ENCODE data around the gene MAST4.

The MAST4 gene

GRCh38 chr5:67176936-67177335, 580.7 kb downstream of the MAST4 start:
- DNase-seq: no peak

DNA sequence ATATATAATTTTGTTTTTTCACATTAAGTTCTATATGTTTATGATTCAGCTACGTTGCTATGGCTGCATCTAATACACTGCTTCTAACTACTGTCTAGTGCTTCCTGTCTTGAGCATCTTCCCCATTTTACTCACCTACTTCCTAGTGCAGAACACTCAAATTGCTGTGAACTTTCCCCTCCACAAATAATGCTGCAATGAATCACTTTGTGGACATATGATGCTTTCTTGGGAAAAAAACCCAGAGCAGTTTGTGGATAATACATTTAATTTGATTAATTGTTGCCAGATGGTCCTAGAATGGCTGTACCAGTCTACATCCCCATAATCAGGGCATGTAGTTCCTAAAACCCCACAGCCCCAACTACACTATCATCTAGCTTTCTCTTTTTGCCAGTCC, 581.9 kb downstream of the MAST4 start:
- peak; percentile 47 to 61 for DNase-seq

GRCh38 chr5:67178966-67179365, 582.8 kb downstream of the MAST4 start:
- no peak for DNase-seq

DNA sequence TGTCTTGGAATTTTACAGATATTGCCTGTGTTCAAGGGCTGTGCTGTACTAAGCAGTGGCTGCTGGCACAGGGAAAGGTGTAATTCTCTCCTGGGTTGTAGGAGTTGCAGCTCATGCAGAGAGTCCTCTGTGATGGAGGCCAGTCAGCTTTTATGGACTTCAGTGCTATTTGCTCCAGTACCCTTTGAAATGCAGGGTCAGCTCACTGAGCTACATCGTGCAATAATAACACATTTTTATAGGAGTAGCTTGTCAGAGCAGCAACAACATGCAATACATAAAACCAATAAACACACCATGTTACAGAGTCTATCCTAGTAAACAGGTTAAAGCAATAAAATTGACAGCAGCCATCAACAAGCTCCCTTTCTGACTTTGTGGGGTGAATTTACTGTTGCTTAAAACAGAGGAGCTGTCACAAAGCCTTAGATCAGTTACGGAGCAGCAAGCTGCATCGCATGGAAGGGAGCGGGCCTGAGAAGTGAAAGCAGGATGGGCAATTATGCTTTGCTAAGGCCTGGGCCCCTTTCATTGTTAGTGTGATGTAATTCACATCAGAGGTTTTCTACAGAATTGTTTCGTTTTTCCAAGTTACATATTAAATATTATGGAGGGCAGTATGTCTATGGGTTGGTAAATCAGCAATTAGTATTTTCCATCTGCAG, 583.6 kb downstream of the MAST4 start:
- DNase-seq: no peak

DNA sequence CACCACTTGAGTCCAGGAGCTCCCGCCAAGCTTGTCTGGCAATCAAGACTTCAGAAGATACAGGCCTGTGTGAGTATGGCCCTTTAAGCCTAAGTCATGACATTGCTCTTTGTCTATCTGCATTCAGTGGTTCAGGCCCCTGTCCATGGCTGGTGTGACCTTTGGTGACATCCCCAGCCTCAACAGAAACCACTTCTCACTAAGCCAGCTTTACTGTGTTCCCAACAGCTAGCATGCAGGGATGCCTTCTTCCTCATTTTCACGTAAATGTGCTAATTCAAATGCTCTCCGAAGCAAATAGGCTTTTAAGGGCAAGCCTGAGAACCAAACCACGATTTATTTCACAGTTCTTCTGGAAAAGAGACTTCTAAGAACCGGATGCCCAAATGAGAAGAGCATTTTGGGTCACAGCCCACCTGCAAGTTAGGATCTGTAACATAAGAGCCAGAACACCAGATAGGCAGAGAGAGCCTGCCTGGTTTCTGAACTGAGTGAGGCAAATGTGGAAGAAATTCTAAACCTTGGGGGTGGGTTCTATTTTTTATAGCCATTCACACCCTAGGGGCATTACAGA, 585.5 kb downstream of the MAST4 start:
- DNase-seq: peak; percentile 73 to 76

GRCh38 chr5:67182301-67182790, 586.2 kb downstream of the MAST4 start:
- DNase-seq: peak; percentile 30 to 52

GRCh38 chr5:67183859-67184258, 587.7 kb downstream of the MAST4 start:
- DNase-seq: no peak

- DNase-seq: peak; percentile 92 to 94
These were observed 591.0 kb downstream of the MAST4 start for GRCh38 chr5:67187006-67187715.

DNA sequence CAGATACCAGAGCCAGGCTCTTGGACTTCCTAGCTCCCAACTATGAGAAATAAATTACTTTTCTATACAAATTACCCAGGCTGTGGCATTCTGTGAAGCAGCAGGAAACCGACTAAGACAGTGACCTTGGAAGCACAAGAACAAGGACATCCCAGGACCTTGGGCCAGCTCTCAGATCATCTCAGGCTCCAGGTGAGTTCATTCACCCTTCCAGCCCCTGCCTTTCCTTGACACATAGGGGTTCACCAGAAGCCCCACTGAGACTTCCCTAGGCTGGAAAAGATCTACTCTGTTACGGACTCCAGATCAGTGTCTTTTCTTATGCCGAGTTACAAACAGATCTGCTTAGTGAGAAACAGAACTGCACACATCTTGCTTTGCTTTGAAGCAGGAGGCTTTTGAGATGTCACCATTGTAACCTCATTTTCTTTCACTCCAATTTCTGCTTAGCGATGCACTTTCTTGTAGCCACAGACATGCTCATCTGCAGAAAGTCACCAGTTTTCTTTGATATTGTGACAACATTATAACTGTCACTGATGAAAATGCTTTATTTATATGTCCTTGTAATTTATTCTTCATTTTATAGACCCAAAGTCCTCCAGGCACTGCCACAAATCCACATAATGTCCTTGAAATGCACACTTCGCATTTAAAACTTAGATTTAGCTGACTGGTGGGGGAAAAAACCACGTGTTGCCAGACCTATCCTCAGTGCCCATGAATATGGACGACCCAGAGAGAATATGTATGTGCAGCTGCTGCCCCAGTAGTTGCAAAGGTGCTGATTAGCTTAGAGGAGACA, 592.3 kb downstream of the MAST4 start:
- DNase-seq: no peak

DNA sequence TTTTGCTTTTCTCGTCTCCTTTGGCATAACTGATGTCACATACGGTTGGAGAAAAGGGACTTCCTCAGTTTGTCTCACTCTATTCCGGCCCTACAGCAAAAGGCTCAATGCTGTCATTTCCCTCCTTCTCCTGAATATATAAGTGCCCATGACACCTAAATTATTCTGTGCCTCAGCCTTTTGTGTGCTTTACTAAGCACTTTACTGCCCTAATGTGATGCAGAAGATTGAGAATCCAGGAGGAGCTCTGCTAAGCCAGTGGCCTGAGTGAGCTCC, 592.8 kb downstream of the MAST4 start:
- DNase-seq: no peak

GRCh38 chr5:67189931-67190330, 593.7 kb downstream of the MAST4 start:
- DNase-seq: no peak

GRCh38 chr5:67190410-67190809, 594.2 kb downstream of the MAST4 start:
- no peak for DNase-seq

- DNase-seq: no peak
These were observed 594.7 kb downstream of the MAST4 start for GRCh38 chr5:67190861-67191260.

GRCh38 chr5:67192719-67193438, 596.7 kb downstream of the MAST4 start:
- peak; percentile 53 to 62 for DNase-seq

GRCh38 chr5:67193439-67193807, 597.2 kb downstream of the MAST4 start:
- DNase-seq: no peak

DNA sequence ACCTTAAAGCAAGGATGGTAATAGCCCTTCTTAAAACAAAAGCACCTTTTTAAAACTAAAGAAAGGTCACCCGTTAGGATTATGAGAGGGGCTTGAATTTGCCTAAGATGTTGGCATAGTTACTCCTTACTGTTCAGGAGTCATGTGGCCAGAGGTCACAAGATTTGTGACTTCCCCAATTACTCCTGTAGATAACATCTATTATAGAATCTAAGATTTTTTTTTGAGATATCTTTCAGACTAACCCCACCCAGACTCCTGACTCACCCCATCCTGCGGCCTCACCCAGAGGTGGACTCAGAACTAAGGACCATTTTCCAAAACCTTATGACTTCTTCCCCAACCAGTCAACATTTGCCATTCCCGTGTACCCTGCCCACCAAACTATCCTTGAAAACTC, 598.0 kb downstream of the MAST4 start:
- peak in 1 of 2 experiments; percentile 3 for DNase-seq

- DNase-seq: peak in 1 of 2 experiments; percentile 19
These were observed 599.4 kb downstream of the MAST4 start for GRCh38 chr5:67195406-67196275.

DNA sequence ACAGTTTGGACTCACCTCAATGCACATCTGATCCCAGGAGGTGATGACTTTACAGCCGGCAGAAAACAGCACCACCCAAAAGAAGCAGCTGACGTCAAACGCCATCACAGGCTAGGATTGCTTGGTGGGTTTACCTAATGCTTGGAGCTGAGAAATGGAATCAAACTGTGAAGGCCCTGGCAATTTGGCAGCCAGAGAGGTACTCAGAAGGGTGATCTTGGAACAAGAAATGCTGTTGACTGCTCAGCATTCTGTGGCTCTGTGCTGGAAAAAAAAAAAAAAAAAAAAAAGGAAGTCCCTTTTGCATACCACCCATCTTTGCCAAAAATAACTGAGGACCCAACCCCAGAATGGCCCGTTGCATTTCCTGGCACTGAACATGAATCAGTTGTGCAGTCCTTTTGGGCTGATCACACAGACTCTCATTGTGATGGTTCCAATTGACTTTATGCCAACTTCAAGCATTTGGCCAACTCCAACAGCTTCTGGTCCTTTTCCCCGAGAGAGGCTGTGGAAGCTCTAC, 600.4 kb downstream of the MAST4 start, which contains the start of gene CD180:
TSS of gene CD180 (minus strand) at position 263 of the 523 bp plus-strand sequence. CDS start at position 105, 158 bp downstream.
- DNase-seq: peak; percentile 25 to 40

DNA sequence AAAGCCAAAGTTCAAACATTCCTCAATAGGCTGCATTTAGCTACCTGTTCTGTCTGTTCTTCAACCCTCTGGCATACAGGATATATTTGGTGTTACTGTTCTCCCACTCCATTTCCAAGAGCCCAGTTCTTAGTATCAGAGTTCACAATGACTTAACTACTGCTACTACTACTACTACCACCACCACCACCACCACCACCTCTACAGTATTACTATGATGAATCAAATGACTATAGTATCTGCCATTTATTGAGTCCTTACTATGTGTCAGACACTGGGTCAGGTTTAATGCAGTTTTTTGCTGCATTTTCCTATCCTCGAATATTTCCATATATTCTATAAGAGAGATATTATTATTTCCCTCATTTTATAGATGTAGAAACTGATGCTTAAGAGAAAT, 601.3 kb downstream of the MAST4 start:
- DNase-seq: no peak

DNA sequence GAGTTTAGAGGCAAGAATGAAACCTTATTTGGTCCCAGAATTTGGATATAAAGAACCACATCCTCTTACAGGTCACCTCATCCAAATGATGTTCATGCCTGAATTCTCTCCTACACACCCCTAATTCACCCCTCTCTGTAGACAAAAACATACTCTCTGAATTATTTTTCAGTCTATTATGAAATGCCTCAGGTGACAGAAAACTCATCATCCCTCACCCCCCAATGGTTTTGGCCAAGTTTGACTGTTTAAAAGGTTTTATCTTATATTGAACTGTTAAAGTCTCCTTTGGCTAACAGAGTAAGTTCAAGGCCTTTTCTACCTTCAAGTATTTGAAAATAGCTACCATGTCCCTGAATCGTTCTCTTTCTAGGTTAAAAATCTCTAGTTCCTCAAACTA, 602.7 kb downstream of the MAST4 start:
- no peak for DNase-seq

DNA sequence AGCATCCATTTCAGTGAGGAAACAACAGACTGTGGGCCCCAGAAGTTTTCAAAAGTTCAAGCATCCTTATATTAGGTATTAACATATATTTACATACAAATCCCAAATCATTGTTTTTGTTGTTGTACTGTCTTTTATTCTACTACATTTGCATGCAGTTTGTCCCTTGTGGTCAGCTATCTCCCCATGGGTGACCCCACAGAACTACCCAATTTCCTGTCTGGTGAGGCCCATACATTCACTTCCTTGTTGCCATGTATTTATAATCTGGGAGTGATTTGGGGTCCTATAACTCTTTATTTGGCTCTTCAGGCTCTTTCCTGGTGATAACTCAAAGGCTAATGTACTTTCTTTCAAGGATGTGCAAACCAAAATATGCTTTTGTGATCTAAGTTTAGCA, 603.7 kb downstream of the MAST4 start:
- no peak for DNase-seq

Measured in Kasumi-1 (cell line).